Inflammatory macrophage (primary cell): ENCODE data around the gene RERG.
"Not testable (repeated sequence)": the region's sequence is repeated elsewhere in the genome, so short reads cannot be mapped to it uniquely, and the experiment has no call there.

Experiments used
- DNase-seq, 2 donors: peaks; one replicate each; pipeline ENCODE4 v3.0.0-alpha.2; 2020 to 2022
- total RNA-seq, 18 experiments: gene quantifications; one replicate each; lab custom pipeline; 2026; ENCODE audit warnings: mixed read lengths in 6 of 18, inconsistent platforms in 2 of 18; lab: John Stamatoyannopoulos, UW

RERG gene, protein sequence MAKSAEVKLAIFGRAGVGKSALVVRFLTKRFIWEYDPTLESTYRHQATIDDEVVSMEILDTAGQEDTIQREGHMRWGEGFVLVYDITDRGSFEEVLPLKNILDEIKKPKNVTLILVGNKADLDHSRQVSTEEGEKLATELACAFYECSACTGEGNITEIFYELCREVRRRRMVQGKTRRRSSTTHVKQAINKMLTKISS
- total RNA-seq = 0 to 0.13 (median 0) reads per million in 18 experiments

DNA sequence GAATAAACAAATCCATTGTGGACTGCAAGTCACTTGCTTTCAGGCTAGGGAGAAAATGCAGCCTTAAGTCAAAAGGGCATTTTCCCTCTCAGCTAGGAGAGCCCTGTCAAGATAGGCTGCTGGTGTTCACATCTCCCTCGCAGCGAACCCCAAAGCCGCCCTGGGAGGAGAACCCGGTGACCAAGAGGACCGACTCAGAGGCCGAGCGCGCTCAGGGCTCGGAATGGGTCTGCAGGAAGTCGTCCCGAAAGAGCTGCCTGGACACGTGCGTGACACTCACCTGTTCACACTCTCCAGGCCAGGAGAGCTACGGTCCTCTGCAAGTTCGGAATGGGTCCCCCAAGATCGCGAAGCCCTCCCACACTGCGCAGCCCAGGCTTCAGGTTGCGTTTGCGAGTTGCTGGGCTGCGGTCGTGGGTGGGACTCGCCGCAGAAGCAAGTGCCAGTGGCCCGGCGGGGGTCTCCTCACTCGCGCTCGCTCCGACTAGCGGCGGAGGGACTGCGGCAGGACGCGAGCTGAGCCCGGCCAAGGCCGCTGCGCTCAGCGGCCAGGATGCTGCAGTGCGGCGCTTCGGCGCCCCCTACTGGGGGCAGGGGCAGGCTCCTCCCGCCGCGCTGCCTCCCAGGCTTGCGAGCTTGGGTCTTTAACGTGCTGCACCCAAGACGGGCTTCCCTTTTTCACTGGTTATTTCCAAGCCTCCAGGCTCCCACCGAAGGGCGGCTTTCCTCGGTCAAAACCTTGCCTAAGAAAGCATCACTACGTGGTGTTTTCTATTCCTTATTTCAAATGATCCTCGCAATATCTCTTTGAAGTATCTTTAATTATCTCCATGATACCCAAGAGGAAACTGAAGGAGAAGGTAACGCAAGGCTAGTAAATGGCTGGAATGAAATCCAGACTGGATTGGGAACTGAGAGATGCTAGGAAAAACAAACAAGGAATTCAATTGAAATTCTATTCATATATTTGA lies at the start of gene RERG:
Gene RERG, minus strand, starts transcription at position 503 of the 971 bp plus-strand sequence. CDS start 3,928 bp downstream, outside the sequence.
- DNase-seq = peak; percentile 74 to 80

DNA sequence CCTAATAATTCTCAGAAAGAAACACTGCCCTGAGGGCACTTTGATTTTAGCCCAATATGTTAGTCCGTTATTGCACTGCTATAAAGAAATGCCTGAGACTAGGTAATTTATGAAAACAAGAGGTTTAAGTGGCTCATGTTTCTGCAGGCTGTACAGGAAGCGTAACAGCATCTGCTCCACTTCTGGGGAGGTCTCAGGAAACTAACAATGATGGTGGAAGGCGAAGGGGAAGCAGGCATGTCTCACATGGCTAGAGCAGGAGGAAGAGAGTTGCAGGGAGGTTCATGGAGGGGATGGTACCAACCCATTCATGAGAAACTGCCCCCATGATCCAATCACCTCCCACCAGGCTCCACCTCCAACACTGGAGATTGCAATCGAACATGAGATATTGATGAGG lies 49.4 kb upstream of the RERG start:
- DNase-seq = no peak

DNA sequence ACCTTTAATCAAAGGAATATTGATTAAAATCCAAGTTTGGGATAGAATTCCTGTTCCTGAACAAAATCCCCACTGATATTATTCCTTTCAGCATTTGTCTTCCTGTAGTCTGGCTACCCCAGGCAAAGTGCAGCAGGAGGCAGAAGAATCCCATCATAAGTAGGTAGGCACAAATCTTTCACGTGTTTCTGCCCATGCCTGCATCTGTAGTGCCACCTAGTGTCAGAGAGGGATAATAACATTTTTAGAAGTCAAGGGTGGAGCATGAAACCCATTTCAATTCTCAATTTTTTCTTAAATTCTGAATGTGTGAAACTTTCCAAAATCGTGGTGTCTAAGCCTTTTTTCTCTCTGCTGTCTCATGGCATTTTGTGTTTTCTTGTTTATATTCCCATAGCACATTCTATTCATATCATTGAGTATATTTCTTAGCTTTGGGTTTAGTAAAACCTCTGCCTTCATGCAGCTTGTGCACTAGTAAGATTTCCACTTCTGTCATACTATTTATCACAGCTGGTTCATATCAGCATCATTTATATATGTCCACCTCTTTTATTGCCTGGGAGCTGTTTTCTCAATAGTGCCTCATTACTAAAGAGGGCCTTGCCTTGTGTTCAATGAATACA lies 47.8 kb upstream of the RERG start:
- peak; percentile 48 to 51 for DNase-seq

DNA sequence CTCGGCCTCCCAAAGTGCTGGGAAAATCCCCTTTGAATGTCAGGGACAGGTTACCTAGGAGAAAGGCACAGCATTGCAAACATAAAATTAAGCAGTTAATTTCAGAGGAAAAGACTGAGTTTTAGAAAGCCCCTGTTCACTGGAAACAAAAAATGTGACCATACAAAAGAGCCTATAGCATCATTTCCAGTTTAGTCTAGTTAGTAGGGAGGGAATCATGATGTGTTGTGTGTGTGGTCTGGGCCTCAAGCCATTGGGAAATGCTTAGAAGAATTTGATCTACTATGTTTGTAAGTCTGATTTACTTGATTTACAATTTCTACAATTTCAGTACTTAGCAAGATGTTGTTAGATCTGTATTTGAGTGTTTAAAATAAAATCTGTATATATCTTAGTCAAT lies 47.1 kb upstream of the RERG start:
- DNase-seq = no peak

DNA sequence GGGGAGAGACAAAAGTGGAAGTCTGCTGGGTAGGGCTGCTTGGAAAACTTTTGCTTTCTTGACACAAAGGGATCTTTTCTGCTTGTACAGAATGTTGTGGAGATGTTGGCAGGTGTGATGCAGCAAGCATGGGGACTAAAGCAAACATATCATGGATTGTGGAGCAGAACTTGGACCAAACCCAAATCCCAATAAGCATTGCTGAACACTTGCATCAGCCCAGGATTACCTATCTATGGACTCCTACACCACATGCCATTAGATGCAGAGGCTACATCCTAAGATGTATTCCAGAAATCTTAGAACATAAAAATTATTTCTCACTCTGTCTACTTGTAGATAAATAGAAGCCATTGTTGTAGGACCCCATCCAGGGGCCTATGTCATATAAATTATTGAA lies 44.7 kb upstream of the RERG start:
- DNase-seq = no peak

DNA sequence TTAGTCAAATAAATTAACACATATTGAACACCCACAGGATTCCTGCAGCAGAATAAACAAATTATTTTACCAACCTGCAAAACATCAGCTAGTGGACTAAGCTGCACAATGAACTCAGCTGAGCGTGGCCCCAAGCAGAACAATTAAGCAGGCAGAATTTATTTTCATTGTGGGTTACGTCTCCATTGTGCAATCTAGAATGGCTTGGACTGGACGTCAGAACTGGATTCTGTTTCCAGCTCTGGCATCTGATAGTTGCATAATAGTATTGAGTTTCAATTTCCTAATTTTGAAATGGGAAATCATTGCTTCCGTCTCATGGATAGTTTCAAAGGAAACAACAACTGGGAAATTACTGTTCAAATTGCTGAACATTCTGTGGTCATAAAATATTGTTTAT lies 35.5 kb upstream of the RERG start:
- DNase-seq = peak in 1 of 2 donors; percentile 31

DNA sequence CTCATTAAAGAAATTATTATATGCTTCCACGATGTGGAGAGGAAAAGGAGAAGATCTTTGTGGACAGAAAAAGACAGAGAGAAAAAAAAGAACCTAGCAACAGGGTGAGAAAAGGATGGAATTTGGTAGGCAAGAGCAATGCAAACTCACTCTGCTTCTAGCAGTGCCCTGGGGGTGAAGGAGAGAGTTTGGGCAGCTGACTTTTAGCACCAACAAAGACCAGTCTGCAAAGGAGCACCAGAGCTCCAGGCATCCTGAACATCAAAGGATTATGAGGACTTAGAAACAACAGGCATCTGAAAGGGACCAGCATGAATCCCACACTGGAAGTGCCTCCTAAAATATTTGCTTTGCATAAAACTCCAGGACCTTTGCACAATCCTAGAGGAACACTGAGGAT lies 32.8 kb upstream of the RERG start:
- DNase-seq = no peak

DNA sequence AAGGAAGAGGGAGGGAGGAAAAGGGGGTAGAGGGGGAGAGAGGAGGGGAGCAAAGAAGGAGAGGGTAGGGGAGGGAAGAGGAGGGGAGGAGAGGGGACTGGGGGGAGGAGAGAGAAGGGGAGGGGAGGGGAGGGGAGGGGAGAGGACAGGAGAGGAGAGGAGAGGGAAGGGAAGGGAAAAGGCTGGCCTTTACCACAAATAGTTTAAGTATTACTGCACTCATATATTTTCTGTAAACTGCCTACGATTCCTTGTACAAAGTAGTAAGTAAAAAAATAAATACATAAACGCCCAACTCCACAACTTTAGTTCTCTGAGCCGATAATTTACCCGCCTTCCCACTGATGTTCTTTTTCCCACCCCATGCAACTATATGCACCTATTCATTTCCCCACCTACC lies 23.7 kb upstream of the RERG start:
- DNase-seq = no peak

DNA sequence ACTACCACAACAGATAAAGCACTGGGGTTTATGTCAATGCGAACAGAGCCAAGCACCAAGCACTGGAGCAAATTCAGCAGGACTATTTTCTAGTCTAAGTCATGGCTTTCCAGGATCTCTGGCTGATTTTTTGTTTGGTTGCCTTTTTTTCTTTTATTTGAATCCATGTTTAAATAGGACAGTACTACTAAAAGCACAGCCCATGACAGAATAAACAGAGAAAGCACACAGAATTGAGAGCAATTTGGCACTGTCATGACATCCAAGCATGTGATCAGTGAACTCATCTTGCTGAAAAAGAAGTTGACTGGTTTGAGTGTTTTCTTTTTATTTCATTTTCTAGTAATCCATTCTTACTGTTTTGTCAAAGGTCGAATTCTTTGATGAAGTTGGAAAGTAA lies 23.1 kb upstream of the RERG start:
- DNase-seq = no peak

DNA sequence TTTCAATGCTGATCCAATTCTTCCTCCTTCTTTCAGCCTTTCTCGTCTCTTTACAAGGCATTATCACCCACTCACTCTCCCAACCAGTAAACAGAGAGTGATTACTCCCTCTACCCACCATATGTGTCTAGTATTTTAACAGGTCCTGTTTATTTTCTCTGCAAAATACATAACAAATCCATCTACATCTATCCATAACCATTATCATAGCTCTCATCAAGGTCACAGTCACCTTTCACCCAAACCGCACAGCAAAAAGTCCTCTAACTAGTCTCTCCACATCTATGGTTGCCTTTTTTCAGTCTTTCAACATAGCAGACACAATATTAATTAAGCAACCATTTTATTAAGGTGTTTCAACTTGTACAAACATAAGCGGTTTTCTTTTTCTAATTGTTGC lies 21.9 kb upstream of the RERG start:
- DNase-seq = no peak

DNA sequence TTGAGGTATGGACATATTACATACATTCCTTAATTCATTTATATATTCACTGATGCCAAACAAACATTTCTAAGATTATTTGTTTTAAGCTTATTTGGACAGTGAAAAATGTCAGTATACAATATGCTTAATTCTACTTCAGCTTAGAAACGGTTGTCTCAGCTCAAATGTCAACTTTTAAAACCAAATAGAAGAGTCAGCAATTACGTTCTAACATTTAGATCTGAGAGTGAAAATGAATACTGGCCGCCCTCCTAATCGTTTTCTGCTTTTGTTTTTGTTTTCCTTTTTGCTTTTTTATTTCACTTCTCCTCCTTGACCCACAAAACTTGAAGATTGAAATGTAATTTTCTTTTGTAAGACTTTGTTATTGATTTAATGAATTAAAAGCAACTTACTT lies 19.7 kb upstream of the RERG start:
- DNase-seq = no peak

DNA sequence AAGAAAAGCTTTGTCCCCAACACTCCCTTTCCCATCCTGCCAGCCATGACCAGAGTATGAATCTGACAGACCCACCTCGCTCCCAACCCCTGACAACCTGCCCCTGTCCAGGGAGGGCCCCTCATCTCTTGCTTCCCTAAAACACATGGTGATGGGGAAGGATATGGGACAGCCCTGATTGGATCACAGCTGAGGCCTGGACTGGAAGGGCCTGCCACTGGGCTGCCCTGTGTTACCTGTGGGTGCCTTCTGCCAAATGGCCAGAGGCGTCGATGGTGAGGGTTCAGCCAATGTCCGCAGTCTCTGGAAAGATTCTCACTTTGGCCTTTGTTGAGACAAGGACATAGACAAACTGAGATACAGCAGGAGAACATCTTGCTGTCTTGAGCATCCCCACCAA lies 13.3 kb upstream of the RERG start:
- DNase-seq = no peak

DNA sequence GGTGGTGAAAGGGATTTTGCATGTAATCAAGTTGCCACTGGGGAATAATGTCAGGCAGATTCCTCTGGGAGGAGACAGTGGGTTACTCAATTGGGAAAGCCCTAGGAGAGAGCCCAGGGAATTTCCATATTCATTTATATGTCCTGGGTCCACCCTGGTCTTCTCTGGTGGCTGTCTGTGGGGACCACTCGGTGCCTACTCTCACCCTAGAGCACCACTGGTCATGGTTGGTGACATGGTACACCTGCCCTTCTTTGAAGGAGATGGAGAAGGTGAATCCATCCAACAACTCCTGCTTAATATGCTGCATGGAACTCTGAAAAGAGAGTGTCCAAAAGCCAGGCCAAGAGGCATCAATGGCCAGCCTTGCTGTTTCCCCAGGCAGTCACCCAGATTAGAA lies 12.8 kb upstream of the RERG start:
- DNase-seq = no peak

DNA sequence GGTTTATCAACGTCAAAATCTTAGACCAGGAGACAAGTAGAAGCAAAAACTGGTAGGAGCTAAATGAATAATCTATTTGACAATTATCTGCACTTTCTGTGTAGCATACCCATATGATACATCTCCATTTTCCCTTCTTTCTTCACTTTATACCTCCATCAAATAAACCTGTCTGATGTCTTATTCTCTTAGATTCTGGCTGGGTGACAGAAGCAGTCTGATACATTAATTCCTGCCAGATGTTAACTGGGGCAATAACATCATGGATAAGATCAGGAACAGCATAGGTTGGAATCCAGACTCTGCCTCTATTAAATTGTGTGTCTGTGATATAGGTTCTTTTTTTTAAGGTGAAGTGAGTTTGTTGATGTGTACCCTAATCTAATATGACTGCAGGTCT lies 11.7 kb upstream of the RERG start:
- DNase-seq = no peak

DNA sequence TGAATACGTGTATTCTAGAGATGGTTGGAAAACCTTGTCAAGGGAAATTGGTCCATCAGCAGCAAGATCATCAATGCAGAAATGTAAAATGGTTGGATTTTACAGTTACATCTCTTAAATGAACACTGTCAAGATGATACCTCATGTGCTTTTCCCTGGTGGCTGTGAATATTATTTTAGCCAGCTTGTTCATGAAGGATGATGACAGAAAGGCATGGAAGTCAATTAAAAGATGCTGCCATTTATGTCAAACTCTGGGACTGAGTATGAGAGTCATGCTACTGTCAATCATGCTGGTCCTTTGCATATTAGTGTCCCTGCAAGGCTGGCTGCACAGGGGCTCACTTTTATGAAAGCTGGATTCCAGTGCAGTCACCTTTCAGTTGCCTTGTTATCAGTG lies 10.3 kb upstream of the RERG start:
- DNase-seq = no peak

DNA sequence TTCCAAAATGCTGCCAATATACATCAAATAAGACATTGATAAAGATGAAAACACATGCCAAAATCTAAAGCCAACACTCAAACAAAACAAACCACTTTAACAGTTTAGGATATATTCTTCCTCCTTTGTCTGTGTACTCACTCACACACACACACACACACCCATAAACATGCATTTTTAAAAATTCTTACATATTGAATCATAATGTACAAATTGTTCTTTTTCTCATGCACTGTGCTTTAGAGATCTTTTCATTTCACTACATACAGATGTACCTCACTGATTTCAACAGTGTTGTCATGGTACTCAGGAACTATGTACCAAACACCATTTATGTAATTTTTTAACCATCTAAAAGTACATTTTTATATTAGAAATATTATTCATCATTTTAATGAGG lies 9.5 kb upstream of the RERG start:
- DNase-seq = no peak

DNA sequence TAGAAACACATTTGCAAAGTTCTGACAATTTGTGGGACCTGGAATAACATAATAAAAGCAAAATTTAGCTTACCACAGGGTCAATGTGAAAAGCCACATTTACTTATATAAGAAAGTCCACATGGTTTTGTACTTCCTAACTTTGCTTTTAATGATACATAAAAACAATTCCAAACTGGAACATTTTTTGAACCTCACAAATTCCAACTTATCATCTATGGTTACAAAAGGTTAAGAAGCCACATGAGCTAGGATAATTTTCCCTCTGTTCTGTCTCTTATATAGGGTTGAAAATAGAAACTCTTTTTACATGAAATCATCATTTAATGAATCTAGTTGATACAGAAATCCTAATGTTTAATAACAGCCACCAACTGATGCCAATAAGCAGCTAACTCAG lies 8.9 kb upstream of the RERG start:
- no peak for DNase-seq

DNA sequence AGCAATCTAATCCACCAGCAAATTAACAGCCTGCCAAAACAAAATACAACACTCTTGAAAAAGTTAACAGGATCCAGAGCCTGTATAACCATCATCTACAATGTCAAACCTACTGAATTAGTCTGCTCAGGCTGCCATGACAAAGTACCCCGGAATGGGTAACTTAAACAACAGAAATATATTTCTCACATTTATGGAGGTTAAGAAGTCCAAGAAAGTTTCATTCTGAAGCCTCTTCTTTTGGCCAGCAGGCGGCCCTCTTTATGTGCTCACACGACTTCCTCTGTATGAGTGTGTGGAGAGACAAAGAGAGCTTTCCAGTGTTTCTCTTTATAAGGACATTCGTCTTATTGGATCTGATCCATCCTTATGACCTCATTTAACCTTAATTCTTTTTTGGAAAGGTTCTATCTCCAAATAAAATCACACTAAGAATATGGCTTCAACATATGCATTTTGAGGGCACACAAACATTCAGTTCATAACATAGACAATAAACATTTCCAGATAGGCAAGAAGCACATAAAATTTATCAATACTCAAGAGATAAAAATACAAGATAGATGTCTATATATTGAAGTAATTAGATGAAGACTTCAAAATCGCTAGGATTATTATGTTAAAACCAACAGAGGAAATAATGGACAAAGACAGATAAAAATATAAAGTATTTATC lies 5.9 kb upstream of the RERG start:
- peak; percentile 47 to 52 for DNase-seq

DNA sequence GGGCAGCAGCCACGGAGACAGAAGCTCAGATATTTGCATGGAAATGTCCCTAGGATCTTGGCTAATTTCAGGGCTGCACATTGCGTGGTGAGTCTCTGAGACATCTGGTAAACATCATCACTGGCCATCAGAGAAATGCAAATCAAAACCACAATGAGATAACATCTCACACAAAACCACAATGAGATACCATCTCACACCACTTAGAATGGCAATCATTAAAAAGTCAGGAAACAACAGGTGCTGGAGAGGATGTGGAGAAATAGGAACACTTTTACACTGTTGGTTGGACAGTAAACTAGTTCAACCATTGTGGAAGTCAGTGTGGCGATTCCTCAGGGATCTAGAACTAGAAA lies 4.6 kb upstream of the RERG start:
- DNase-seq = not testable (repeated sequence)

DNA sequence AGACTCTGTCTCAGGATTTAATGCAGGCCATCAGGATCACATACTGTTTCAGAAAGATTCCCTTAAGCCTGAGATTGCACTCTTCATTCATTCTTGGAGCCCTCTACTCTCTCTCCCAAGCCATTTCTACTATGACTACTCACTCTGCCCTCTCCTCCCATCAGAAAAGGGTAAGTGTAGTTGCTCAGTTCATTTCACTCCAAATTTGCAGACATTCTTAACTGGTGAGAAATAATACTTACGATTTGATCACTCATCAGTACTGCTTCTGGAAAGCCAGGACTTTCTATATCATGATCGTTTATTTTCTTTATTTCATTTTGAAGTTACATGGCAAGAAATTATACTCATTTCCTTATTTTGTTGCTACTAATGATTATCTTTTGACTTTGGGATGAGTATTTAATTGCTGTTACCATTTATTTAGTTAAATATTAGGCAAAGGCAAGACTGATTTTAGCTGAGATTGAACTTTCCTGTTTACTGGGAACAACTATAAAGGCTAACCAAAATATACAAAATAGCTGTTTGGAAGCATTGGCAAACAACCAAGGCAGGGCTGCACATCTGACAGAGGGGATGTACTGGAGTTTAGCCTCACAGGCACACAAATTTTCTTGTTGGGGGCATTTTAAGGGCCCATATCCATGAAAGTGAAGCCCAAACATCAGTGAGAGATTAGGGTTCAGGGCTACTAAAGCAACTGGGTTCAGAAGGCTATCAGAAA lies 4.1 kb upstream of the RERG start:
- DNase-seq = no peak

DNA sequence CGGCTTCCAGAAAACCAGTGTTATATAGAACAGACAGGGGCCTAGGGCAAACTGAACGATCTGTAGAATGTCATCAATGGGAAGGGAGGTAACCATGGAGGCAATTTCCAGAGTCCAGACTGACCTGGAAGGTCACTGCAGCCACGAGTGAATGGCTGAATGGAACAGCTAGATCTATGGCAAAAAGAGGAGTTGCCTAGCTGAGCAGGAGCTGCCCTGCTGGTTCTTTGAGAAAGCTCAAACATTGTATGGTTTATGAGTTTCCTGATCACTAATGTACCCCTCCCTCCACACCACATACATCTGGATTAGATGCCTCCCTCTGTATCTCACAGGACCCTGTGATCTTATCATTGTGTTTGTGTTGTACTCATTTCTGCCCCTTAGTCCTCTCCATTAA lies 1.0 kb upstream of the RERG start:
- no peak for DNase-seq

DNA sequence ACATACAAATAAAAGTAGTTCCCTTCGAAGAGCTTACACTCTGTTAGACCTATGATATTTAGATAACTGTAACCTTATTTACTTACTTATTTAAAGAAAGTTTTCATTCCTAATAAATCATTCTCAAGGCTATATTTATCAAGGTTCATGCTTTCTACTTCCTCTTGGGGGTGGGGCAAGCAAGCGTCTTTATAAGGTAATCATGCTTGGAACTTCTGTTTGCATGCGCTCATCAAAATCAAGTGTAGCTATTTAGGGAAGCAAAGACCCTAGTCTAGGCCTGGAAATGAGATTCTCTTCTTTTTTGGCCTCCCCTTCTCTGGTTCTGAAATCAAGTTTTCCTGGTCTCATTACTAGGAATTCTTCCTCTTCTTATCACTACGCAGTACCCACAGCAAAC lies 766 bp downstream of the RERG start:
- no peak for DNase-seq
